ENCODE data around the gene NR3C1. TPM values are rescaled to one million over a fixed set of nuclear protein-coding genes. Genes with fewer than 3 reads are reported as not detected.

Gene NR3C1
- total RNA-seq, 1 experiment from 2014 or later, result 31.4 TPM

GRCh38 chr5:143345671-143346440 is 57.6 kb downstream of the NR3C1 start:
- Histone ChIP-seq H3K18ac (ENCODE audit: insufficient read length, low read depth, low read length) (no peak overlapping the region), H2AFZ (ENCODE audit: low read length) (no peak overlapping the region), H3K14ac (ENCODE audit: insufficient read depth, low read length) (no peak overlapping the region), H3K79me1 (ENCODE audit: insufficient read depth, low read depth, low read length, poor library complexity, severe bottlenecking) (no peaks in the 10 kb centered on the region), H4K20me1 (ENCODE audit: control insufficient read depth, insufficient read depth, insufficient read length) (no peaks in the 10 kb centered on the region), H3K56ac (ENCODE audit: insufficient read length, low read depth, low read length) (no peak overlapping the region), H2BK120ac (ENCODE audit: low read depth, low read length, poor library complexity, severe bottlenecking) (no peak overlapping the region), H2BK12ac (ENCODE audit: insufficient read length, low read depth, low read length) (no peak overlapping the region), H3K4ac (ENCODE audit: low read depth, low read length) (no peak overlapping the region), H3K23me2 (ENCODE audit: insufficient read length, low read depth, low read length, poor library complexity, severe bottlenecking) (no peaks in the 10 kb centered on the region), H3K9ac (ENCODE audit: extremely low read depth, insufficient read length, low read length) (no peak overlapping the region), H3K79me2 (ENCODE audit: insufficient read depth, low read length) (no peaks in the 10 kb centered on the region), H3K27me3 (ENCODE audit: insufficient read depth, low read length) (no peaks in the 10 kb centered on the region), H3K9me3 (ENCODE audit: control insufficient read depth, low read depth, low read length) (no peaks in the 10 kb centered on the region), H4K8ac (replicated peaks; ENCODE audit: insufficient read length, low read depth, low read length) (no peak overlapping the region), H4K91ac (ENCODE audit: insufficient read length, low read depth, low read length) (no peak overlapping the region), H2BK15ac (ENCODE audit: low read depth, low read length) (no peak overlapping the region), H3T11ph (ENCODE audit: low read length) (no peak overlapping the region), H2AK5ac (ENCODE audit: insufficient read length, low read length) (no peak overlapping the region), H4K5ac (ENCODE audit: insufficient read length, low read depth, low read length) (no peak overlapping the region), H2BK5ac (ENCODE audit: insufficient read length, low read length) (no peak overlapping the region), H3K4me1 (ENCODE audit: insufficient read depth, low read length) (no peaks in the 10 kb centered on the region; the same call in 1 of the 2 replicates), H3K23ac (ENCODE audit: insufficient read length, low read depth, low read length) (no peak overlapping the region), H3K4me2 (ENCODE audit: insufficient read depth, insufficient read length, low read length) (no peak overlapping the region), H3K27ac (ENCODE audit: insufficient read length, low read depth, low read length) (no peak overlapping the region), H2BK20ac (ENCODE audit: low read depth, low read length, poor library complexity, severe bottlenecking) (no peak overlapping the region)
- Mint-ChIP-seq H3K4me3 (no peak overlapping the region), H3K9me3 (no peaks in the 10 kb centered on the region), H3K36me3 (ENCODE audit: insufficient read depth in 1 of 3, low read depth in 3 of 3) (peaks cover 0 to 4% (median 1%) of the 10 kb centered on the region in 3 experiments; a peak in 4 of 7 replicates), H3K27me3 (ENCODE audit: low read depth) (no peaks in the 10 kb centered on the region), H3K4me1 (peaks cover 15 to 16% of the 10 kb centered on the region in 2 experiments), H3K27ac (0 out of 7 replicates have a peak overlapping the region, but pooled peaks of 1 of the 3 experiments have one; percentile 46)
- TF ChIP-seq CTCF (conservative IDR thresholded peaks at IDR 0.05), result no peak
- no peak for DNase-seq
- no CpG with 5 or more reads among the region's 1 CpG for WGBS (ENCODE audit: extremely low coverage, insufficient read length, low lambda C conversion rate)

Measured in H9 (cell line).